ENCODE data around the gene NT5DC3. TPM values are rescaled to one million over a fixed set of nuclear protein-coding genes. Genes with fewer than 3 reads are reported as not detected.

NT5DC3 gene
- total RNA-seq, 4 donors from 2014 or later: 3.6 to 5.8 (median 4.4) TPM

- 80 to 86% methylated on average over 9 of the region's 9 CpGs for WGBS, 2 donors
- Histone ChIP-seq H3K4me1 (peaks cover 5 to 14% of the 10 kb centered on the region in 2 donors), H3K36me3 (no peaks in the 10 kb centered on the region), H3K4me3 (replicated peaks in 1 of 3) (no peak overlapping the region), H3K9me3 (no peaks in the 10 kb centered on the region), H3K27me3 (no peaks in the 10 kb centered on the region), H3K27ac (no peak overlapping the region)
- no peak for DNase-seq
- no peak for TF ChIP-seq POLR2A (IDR thresholded peaks at IDR 0.05)
- no peak for TF ChIP-seq CTCF (IDR thresholded peaks at IDR 0.05)
- intact Hi-C loops (cut with DNase I): loop anchor here (10.0 kb wide), 1 partner anchor 226 kb away; no protein-coding TSS in a partner anchor
Observed at GRCh38 chr12:103879048-103879692, 38.1 kb upstream of the NT5DC3 start.

GRCh38 chr12:103877934-103878510 is 37.0 kb upstream of the NT5DC3 start:
- 13 to 18% methylated on average over 5 of the region's 5 CpGs for WGBS, 2 donors
- Histone ChIP-seq H3K4me1 (peaks cover 3 to 4% of the 10 kb centered on the region in 2 donors), H3K36me3 (no peaks in the 10 kb centered on the region), H3K27me3 (no peaks in the 10 kb centered on the region), H3K4me3 (replicated peaks in 1 of 3) (no peak overlapping the region), H3K27ac (no peak overlapping the region), H3K9me3 (no peaks in the 10 kb centered on the region)
- DNase-seq: peak; percentile 59 to 70
- intact Hi-C loops (cut with DNase I): loop anchor here (10.0 kb wide), 1 partner anchor 227 kb away; no protein-coding TSS in a partner anchor
- TF ChIP-seq POLR2A (IDR thresholded peaks at IDR 0.05) (no peak), CTCF (IDR thresholded peaks at IDR 0.05) (peak; percentile 42 to 75 (median 66))

GRCh38 chr12:103877288-103877687 is 36.3 kb upstream of the NT5DC3 start:
- Histone ChIP-seq H3K36me3 (no peaks in the 10 kb centered on the region), H3K9me3 (no peaks in the 10 kb centered on the region), H3K4me3 (replicated peaks in 1 of 3) (no peak overlapping the region), H3K27me3 (no peaks in the 10 kb centered on the region), H3K4me1 (no peaks in the 10 kb centered on the region), H3K27ac (no peak overlapping the region)
- DNase-seq: no peak
- no peak for TF ChIP-seq POLR2A (IDR thresholded peaks at IDR 0.05)
- TF ChIP-seq CTCF (IDR thresholded peaks at IDR 0.05): no peak
- 67 to 77% methylated on average over 1 of the region's 1 CpG for WGBS, 2 donors
- intact Hi-C loops (cut with DNase I): loop anchor here (10.0 kb wide), 1 partner anchor 228 kb away; no protein-coding TSS in a partner anchor

- DNase-seq: no peak
- no peaks in the 10 kb centered on the region for H3K27me3 ChIP-seq
- WGBS, 2 donors: 0% methylated on average over 1 of the region's 1 CpG
- no peaks in the 10 kb centered on the region for H3K9me3 ChIP-seq
- no peaks in the 10 kb centered on the region for H3K36me3 ChIP-seq
- H3K4me3 ChIP-seq (replicated peaks in 1 of 3): no peak overlapping the region
- intact Hi-C loops (cut with DNase I): loop anchor here (10.0 kb wide), 1 partner anchor 229 kb away; no protein-coding TSS in a partner anchor
- TF ChIP-seq POLR2A (IDR thresholded peaks at IDR 0.05) (no peak), CTCF (IDR thresholded peaks at IDR 0.05) (no peak)
- H3K4me1 ChIP-seq: no peaks in the 10 kb centered on the region
- no peak overlapping the region for H3K27ac ChIP-seq
Observed at GRCh38 chr12:103875666-103876065, 34.6 kb upstream of the NT5DC3 start.

GRCh38 chr12:103868215-103868614 is 27.2 kb upstream of the NT5DC3 start:
- intact Hi-C loops (cut with DNase I): no loop called here

More at GRCh38 chr12:103868215-103868614, 27.2 kb upstream of the NT5DC3 start:
- Histone ChIP-seq H3K27me3 (no peaks in the 10 kb centered on the region), H3K36me3 (no peaks in the 10 kb centered on the region), H3K4me3 (replicated peaks in 1 of 3) (no peak overlapping the region), H3K9me3 (no peaks in the 10 kb centered on the region), H3K27ac (no peak overlapping the region), H3K4me1 (no peaks in the 10 kb centered on the region)
- DNase-seq: no peak
- TF ChIP-seq CTCF (IDR thresholded peaks at IDR 0.05) (no peak), POLR2A (IDR thresholded peaks at IDR 0.05) (no peak)
